ENCODE results near the gene DUSP3.
A peak's percentile ranks its signal among the peaks of the same experiment; 100 is the strongest.

DUSP3 gene

GRCh38 chr17:43772877-43773648 lies 5.7 kb downstream of the DUSP3 start:
- in situ Hi-C loops (cut with MboI; ENCODE audit: low pct_unique_long_range_greater_than_20kb, low sequenced_read_pairs): no loop called here
- peak; percentile 99 for DNase-seq

GRCh38 chr17:43771463-43771862 lies 7.3 kb downstream of the DUSP3 start:
- in situ Hi-C loops (cut with MboI; ENCODE audit: low pct_unique_long_range_greater_than_20kb, low sequenced_read_pairs): no loop called here
- no peak for DNase-seq

GRCh38 chr17:43770957-43771356 lies 7.8 kb downstream of the DUSP3 start:
- no peak for DNase-seq
- in situ Hi-C loops (cut with MboI; ENCODE audit: low pct_unique_long_range_greater_than_20kb, low sequenced_read_pairs): no loop called here

- in situ Hi-C loops (cut with MboI; ENCODE audit: low pct_unique_long_range_greater_than_20kb, low sequenced_read_pairs): loop anchor here (10.0 kb wide), 1 partner anchor 195 kb away; no protein-coding TSS in a partner anchor
- DNase-seq: no peak
Observed at GRCh38 chr17:43769859-43770258, 8.9 kb downstream of the DUSP3 start.

GRCh38 chr17:43769426-43769825 lies 9.4 kb downstream of the DUSP3 start:
- in situ Hi-C loops (cut with MboI; ENCODE audit: low pct_unique_long_range_greater_than_20kb, low sequenced_read_pairs): loop anchor here (10.0 kb wide), 1 partner anchor 195 kb away; no protein-coding TSS in a partner anchor
- DNase-seq: no peak

GRCh38 chr17:43768943-43769342 lies 9.8 kb downstream of the DUSP3 start:
- in situ Hi-C loops (cut with MboI; ENCODE audit: low pct_unique_long_range_greater_than_20kb, low sequenced_read_pairs): loop anchor here (10.0 kb wide), 1 partner anchor 194 kb away; no protein-coding TSS in a partner anchor
- no peak for DNase-seq

- in situ Hi-C loops (cut with MboI; ENCODE audit: low pct_unique_long_range_greater_than_20kb, low sequenced_read_pairs): loop anchor here (10.0 kb wide), 1 partner anchor 194 kb away; no protein-coding TSS in a partner anchor
- DNase-seq: peak; percentile 95
Observed at GRCh38 chr17:43768382-43768781, 10.4 kb downstream of the DUSP3 start.

- in situ Hi-C loops (cut with MboI; ENCODE audit: low pct_unique_long_range_greater_than_20kb, low sequenced_read_pairs): loop anchor here (10.0 kb wide), 1 partner anchor 193 kb away; no protein-coding TSS in a partner anchor
- DNase-seq: no peak
Observed at GRCh38 chr17:43767713-43768059, 11.1 kb downstream of the DUSP3 start.

- in situ Hi-C loops (cut with MboI; ENCODE audit: low pct_unique_long_range_greater_than_20kb, low sequenced_read_pairs): loop anchor here (10.0 kb wide), 1 partner anchor 192 kb away; no protein-coding TSS in a partner anchor
- DNase-seq: no peak
Observed at GRCh38 chr17:43767053-43767712, 11.6 kb downstream of the DUSP3 start.

GRCh38 chr17:43766413-43767052 lies 12.2 kb downstream of the DUSP3 start:
- peak; percentile 61 for DNase-seq
- in situ Hi-C loops (cut with MboI; ENCODE audit: low pct_unique_long_range_greater_than_20kb, low sequenced_read_pairs): loop anchor here (10.0 kb wide), 1 partner anchor 192 kb away; no protein-coding TSS in a partner anchor

- peak; percentile 90 for DNase-seq
- in situ Hi-C loops (cut with MboI; ENCODE audit: low pct_unique_long_range_greater_than_20kb, low sequenced_read_pairs): loop anchor here (10.0 kb wide), 1 partner anchor 186 kb away; no protein-coding TSS in a partner anchor
Observed at GRCh38 chr17:43760254-43760852, 18.4 kb downstream of the DUSP3 start.

- in situ Hi-C loops (cut with MboI; ENCODE audit: low pct_unique_long_range_greater_than_20kb, low sequenced_read_pairs): loop anchor here (10.0 kb wide), 2 partner anchors 65 to 185 kb away; no protein-coding TSS in a partner anchor
- DNase-seq: no peak
Observed at GRCh38 chr17:43759836-43760235, 18.9 kb downstream of the DUSP3 start.

GRCh38 chr17:43758497-43759174 lies 20.1 kb downstream of the DUSP3 start, which contains the start of gene SOST:
SOST (minus strand) TSS chr17:43758791; CDS start chr17:43758741, 50 bp downstream.
- in situ Hi-C loops (cut with MboI; ENCODE audit: low pct_unique_long_range_greater_than_20kb, low sequenced_read_pairs): loop anchor here (10.0 kb wide), 1 partner anchor 64 kb away; no protein-coding TSS in a partner anchor
- no peak for DNase-seq

GRCh38 chr17:43758086-43758485 lies 20.7 kb downstream of the DUSP3 start:
- in situ Hi-C loops (cut with MboI; ENCODE audit: low pct_unique_long_range_greater_than_20kb, low sequenced_read_pairs): loop anchor here (10.0 kb wide), 1 partner anchor 63 kb away; no protein-coding TSS in a partner anchor
- no peak for DNase-seq

- in situ Hi-C loops (cut with MboI; ENCODE audit: low pct_unique_long_range_greater_than_20kb, low sequenced_read_pairs): loop anchor here (10.0 kb wide), 1 partner anchor 62 kb away; no protein-coding TSS in a partner anchor
- DNase-seq: no peak
Observed at GRCh38 chr17:43757171-43757660, 21.6 kb downstream of the DUSP3 start.

- no peak for DNase-seq
- in situ Hi-C loops (cut with MboI; ENCODE audit: low pct_unique_long_range_greater_than_20kb, low sequenced_read_pairs): loop anchor here (10.0 kb wide), 1 partner anchor 61 kb away; no protein-coding TSS in a partner anchor
Observed at GRCh38 chr17:43756201-43756600, 22.6 kb downstream of the DUSP3 start.

GRCh38 chr17:43755389-43755875 lies 23.3 kb downstream of the DUSP3 start:
- no peak for DNase-seq
- in situ Hi-C loops (cut with MboI; ENCODE audit: low pct_unique_long_range_greater_than_20kb, low sequenced_read_pairs): loop anchor here (10.0 kb wide), 1 partner anchor 61 kb away; no protein-coding TSS in a partner anchor

GRCh38 chr17:43754947-43755346 lies 23.8 kb downstream of the DUSP3 start:
- in situ Hi-C loops (cut with MboI; ENCODE audit: low pct_unique_long_range_greater_than_20kb, low sequenced_read_pairs): loop anchor here (10.0 kb wide), 1 partner anchor 60 kb away; no protein-coding TSS in a partner anchor
- DNase-seq: no peak
